ENCODE data around the gene RXFP4. TPM values are rescaled to one million over a fixed set of nuclear protein-coding genes. Genes with fewer than 3 reads are reported as not detected.

The RXFP4 gene
- total and polyA plus RNA-seq, 10 donors = 0.06 to 0.88 TPM; not detected in 8

DNA sequence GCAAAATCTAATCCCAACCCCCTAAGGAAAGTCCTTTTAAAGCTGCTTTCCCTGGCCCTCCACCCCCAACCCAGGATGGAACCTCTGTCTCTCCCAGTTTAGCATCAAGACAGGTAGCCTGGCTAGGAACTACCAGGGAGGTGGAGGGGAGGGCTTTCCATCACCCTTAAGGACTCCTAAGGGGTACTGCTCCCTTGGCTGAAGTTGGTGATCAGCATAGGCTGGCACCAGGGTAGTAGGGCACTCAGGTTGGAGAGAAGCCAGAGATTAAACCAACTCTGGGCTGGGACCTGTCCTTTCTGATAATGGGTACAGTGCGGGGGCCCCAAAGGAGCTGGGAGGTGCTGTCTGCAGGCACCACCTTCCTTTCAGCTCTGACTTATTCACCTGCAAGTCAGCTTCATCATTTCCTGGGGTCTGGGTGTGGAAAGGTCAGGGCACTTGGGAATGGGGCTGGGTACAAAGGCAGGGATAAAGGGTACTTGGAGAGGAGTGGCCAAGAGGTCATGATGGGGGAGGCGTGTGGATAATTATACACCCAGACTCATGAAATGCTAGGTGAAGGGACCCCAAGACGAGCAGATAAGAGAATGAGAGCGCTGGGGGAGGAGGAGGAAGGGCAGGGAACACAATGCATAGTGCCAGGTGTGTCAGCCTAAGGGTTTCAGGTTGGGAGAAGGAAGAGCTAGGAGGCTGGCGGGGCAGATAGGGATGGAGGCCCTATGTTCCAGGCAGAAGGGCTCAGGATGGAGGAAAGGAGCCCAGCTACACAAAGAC lies 35.7 kb downstream of the RXFP4 start:
- H3K27ac ChIP-seq = peak overlapping the region; percentile 95 to 99 (median 98)
- H3K9me3 ChIP-seq = no peaks in the 10 kb centered on the region
- 0 to 3% (median 2%) methylated on average over 5 of the region's 5 CpGs for WGBS, 5 donors
- H3K4me3 ChIP-seq = peak overlapping the region; percentile 75 to 98 (median 90)
- peak; percentile 77 for DNase-seq
- peaks cover 67 to 92% (median 81%) of the 10 kb centered on the region in 6 donors for H3K4me1 ChIP-seq
- H3K27me3 ChIP-seq (replicated peaks in 1 of 7) = no peaks in the 10 kb centered on the region
- intact Hi-C loops (cut with DNase I; ENCODE audit: low total_unique reads) = no loop called here
- H3K36me3 ChIP-seq = peaks cover 0 to 35% (median 0%) of the 10 kb centered on the region in 6 donors
- TF ChIP-seq, protein P1, sequence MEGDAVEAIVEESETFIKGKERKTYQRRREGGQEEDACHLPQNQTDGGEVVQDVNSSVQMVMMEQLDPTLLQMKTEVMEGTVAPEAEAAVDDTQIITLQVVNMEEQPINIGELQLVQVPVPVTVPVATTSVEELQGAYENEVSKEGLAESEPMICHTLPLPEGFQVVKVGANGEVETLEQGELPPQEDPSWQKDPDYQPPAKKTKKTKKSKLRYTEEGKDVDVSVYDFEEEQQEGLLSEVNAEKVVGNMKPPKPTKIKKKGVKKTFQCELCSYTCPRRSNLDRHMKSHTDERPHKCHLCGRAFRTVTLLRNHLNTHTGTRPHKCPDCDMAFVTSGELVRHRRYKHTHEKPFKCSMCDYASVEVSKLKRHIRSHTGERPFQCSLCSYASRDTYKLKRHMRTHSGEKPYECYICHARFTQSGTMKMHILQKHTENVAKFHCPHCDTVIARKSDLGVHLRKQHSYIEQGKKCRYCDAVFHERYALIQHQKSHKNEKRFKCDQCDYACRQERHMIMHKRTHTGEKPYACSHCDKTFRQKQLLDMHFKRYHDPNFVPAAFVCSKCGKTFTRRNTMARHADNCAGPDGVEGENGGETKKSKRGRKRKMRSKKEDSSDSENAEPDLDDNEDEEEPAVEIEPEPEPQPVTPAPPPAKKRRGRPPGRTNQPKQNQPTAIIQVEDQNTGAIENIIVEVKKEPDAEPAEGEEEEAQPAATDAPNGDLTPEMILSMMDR (IDR thresholded peaks at IDR 0.05 in 8 of 11, conservative IDR thresholded peaks at IDR 0.05 in 3 of 11) = no peak
- TF ChIP-seq POLR2A (IDR thresholded peaks at IDR 0.05) = no peak
- TF ChIP-seq POLR2AphosphoS5 (IDR thresholded peaks at IDR 0.05) = no peak

DNA sequence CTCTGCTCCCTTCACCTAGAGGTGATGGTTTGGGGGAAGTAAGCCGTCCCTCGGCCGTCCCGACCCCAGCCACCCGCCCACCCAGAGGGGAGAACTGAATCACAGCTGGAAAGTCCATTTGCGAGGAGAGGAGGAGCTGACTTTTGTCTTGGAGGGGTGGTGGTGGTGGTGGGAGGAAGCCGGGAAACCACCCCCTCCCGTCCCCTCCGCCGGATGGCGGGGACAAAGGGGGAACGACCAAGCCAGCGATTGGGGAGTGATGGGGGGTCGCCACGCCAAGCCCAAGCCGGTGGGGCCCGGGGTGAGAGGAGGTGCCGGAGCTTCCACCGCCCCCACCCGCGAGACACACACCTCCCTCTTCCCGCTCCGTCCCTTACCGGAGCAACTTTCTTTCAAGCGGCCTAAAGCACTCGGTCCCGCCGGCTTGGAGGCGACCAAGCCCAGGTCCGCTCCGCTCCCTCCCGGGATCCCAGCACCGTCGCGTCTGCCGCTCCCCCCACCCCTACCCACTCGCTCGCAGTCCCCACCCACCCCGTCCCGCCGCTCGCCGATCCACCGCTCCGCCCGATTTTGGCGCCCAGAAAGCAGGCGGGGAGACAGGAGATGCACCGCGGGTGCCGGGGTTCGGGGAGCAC lies 36.4 kb downstream of the RXFP4 start:
- Histone ChIP-seq H3K36me3 (peaks cover 0 to 35% (median 0%) of the 10 kb centered on the region in 6 donors), H3K4me1 (peaks cover 62 to 92% (median 81%) of the 10 kb centered on the region in 6 donors), H3K4me3 (peak overlapping the region; percentile 75 to 98 (median 90)), H3K9me3 (no peaks in the 10 kb centered on the region), H3K27me3 (replicated peaks in 1 of 7) (no peaks in the 10 kb centered on the region), H3K27ac (peak overlapping the region; percentile 95 to 99 (median 98))
- 0 to 1% (median 1%) methylated on average over 44 to 52 of the region's 52 CpGs for WGBS, 5 donors
- TF ChIP-seq POLR2AphosphoS5 (IDR thresholded peaks at IDR 0.05) (no peak), POLR2A (IDR thresholded peaks at IDR 0.05) (no peak)
- TF ChIP-seq, protein P1 (IDR thresholded peaks at IDR 0.05 in 8 of 11, conservative IDR thresholded peaks at IDR 0.05 in 3 of 11) = no peak
- intact Hi-C loops (cut with DNase I; ENCODE audit: low total_unique reads) = no loop called here
- DNase-seq = no peak

DNA sequence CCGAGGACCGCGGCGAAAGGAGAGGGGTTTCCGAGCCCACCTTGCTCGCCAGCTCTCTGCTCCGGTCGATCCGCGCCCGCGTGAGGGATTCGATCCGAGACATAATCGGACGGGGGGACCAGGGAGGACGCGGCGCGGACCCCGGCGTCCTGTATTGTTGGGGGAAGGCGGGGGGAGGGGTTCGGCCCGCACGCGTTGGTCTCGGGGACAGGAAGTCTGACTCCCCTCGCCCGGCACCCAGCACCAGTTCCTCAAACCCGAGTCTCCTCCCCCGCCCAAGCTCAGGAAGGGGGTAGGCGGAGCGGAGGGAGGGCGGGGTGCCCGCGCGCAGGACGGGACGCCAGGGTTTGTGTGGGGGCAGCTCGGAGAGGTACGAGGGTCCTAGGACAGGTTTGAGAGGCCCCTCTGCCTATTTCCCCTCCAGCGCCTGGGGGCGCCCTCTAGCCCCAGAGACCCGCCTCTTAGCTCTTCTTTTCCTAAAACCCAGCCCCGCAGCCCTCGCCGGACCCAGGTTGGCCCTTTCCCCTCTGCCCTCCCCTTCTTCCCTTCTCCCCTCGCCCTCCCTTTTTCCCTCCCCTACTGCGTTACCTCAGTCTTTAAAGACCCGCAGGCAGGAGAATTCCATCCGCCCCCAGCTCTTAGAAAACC lies 37.0 kb downstream of the RXFP4 start, which contains the start of gene ARHGEF2:
Gene ARHGEF2, minus strand, starts transcription at position 223 of the 648 bp plus-strand sequence. Its CDS starts 120 bp downstream, at position 103.
- WGBS, 5 donors = 0 to 1% (median 0%) methylated on average over 18 to 51 of the region's 52 CpGs
- no peaks in the 10 kb centered on the region for H3K27me3 ChIP-seq (replicated peaks in 1 of 7)
- peak within 1 kb of the TSS; percentile 75 to 98 (median 90) for H3K4me3 ChIP-seq
- peak; percentile 98 for DNase-seq
- intact Hi-C loops (cut with DNase I; ENCODE audit: low total_unique reads) = no loop called here
- peaks cover 59 to 92% (median 81%) of the 10 kb centered on the region in 6 donors for H3K4me1 ChIP-seq
- H3K27ac ChIP-seq = peak within 1 kb of the TSS; percentile 95 to 99 (median 98)
- H3K9me3 ChIP-seq = no peaks in the 10 kb centered on the region
- peaks cover 0 to 30% (median 0%) of the 10 kb centered on the region in 6 donors for H3K36me3 ChIP-seq
- peak in 2 of 3 donors; percentile 49 to 68 for TF ChIP-seq POLR2A (IDR thresholded peaks at IDR 0.05)
- peak; percentile 94 to 96 (median 95) for TF ChIP-seq POLR2AphosphoS5 (IDR thresholded peaks at IDR 0.05)
- TF ChIP-seq, protein P1 (IDR thresholded peaks at IDR 0.05 in 8 of 11, conservative IDR thresholded peaks at IDR 0.05 in 3 of 11) = peak in 4 of 11 experiments; percentile 12 to 37 (median 26)
